ENCODE measurements around the gene C4orf36.

- TF ChIP-seq EZH2 (IDR thresholded peaks at IDR 0.05) (no peak), POLR2AphosphoS5 (IDR thresholded peaks at IDR 0.05; ENCODE audit: borderline replicate concordance, low read depth, low read length) (no peak)
Observed at GRCh38 chr4:86935566-86935852, 43.3 kb upstream of the C4orf36 start.

Data from SK-N-MC (cell line).